Right ventricle myocardium superior (tissue), 1 donor: Measurements from ENCODE around the gene TNFAIP8. TPM values are rescaled to one million over a fixed set of nuclear protein-coding genes. Genes with fewer than 3 reads are reported as not detected.

Experiments used
- ATAC-seq: fragments of 200-7000 bp; cut with Tn5 transposase; one replicate; pipeline ENCODE4 v1.9.1; 2020; ENCODE audit warnings: mild to moderate bottlenecking; ENCODE audit not compliant: poor library complexity
- DNase-seq: peaks from one replicate; pipeline ENCODE4 v3.0.0-alpha.2; 2020
- intact Hi-C: fragments of 100-400 bp; cut with DNase I; formaldehyde crosslinking; loops from one replicate; pipeline ENCODE4 v1.11.2; 2022
- long read RNA-seq: library from polyadenylated mRNA; unstranded; transcript quantifications from one replicate; pipeline ENCODE4 v2.0.0, GENCODE V29; 2021
- total RNA-seq: library from RNA; stranded (reverse); fragmentation: NEBNext Ultra II Directional; extraction: Animal tissue kit (Norgen Biotek cat#: 25700); gene quantifications from one replicate; pipeline ENCODE4 v1.2.1, GENCODE V29; 2021
- donor health status: DM: no; HTN: yes; CAD: no; lungs with severe emphysema.

TNFAIP8 gene
- 13.6 TPM for total RNA-seq
- long read RNA-seq, full-length matches to known transcripts = 22 of 24 reads
- long read RNA-seq, partial matches to known transcripts = 1 of 24 reads
- long read RNA-seq, other reads (novel, unspliced or antisense) = 1 of 24 reads

DNA sequence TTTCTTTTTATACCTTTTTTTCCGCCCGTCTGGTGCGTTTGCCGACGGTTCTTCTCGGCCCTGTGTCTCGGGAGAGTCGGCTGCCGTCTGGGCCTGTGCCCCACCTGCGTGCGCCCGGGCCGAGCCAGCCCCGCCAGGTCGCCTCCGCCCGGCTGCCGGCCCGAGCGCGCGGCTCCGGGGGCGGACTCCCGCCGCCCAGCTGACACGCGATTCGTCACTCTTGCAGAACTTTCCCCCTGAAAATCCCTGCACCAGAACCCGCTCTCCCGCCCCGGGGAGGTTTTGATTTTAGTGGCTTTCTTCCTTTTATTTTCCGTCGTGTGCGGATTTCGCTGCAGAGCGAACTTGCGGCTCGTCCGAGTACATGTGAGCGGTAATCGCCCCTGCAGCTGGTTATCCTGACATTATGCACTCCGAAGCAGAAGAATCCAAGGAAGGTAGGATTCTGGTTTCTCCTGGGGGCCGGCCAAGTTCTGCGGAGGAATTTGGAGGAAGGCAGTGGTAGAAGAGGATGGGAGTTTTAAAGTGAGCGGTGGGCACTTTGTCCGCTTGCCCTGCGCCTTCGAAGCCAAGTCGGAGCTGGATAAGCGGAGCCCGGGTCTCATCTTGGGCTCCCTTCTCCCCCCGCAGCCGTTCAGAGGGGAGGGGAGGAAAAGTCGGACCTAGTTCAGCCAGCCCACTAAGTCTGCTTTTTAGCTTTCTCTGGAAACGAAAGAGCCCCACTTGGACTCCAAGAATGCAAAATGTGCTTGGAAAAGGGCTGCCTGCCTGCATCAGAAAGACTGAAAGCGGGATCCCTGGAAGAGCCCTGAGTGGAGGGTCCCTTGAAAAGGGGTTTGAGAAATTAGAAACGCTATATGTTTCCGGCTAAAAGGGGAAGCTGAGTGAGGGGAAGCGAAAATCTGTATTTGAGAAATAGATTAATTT, at the start of gene TNFAIP8:
Gene TNFAIP8, plus strand, starts transcription at position 335 of the 927 bp plus-strand sequence. Its CDS starts 72 bp downstream, at position 407.
- intact Hi-C loops = no loop called here
- DNase-seq (peak; percentile 71), ATAC-seq (peak; percentile 91)

- ATAC-seq (no peak), DNase-seq (no peak)
- intact Hi-C loops = no loop called here
Measured at GRCh38 chr5:119307170-119307569, 48.6 kb upstream of the TNFAIP8 start.

DNA sequence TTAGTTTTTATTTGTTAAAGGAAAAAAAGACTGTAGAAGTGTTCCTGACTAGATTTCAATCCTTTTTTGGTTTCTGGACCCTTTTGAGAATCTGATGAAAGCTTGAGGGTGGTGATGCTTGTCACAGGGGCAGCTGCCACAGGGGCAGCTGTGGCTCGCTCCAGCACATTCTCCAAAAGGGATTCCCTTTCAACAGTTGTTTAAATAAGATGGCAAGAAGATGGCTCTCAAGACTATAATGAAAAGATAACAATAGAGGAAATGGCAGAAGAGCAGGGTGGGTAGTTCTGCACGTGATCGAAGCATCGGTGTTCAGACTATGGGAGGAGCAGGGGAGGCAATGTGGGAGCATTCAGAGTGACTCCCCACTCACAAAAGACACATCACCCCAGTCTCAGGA, 46.5 kb upstream of the TNFAIP8 start:
- DNase-seq = no peak
- no peak for ATAC-seq
- intact Hi-C loops = no loop called here

DNA sequence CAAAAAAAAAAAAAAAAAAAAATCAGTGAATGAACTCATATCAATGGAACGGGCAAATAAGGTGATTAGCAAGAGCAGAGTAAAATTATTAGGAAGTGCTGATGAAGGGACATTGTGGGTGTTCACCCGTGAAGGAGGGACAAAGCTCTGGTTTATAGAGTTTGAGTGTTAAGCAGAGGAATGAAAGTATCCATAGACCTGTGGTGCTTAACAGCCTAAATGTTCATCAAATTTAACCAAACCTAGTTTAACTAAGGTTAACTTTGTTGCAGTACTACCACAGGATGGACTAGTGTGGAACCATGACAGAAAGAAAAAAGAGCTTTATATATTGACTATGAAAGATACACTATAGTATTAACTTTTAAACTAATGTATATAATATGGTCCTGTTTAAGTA, 44.1 kb upstream of the TNFAIP8 start:
- DNase-seq (no peak), ATAC-seq (no peak)
- intact Hi-C loops = no loop called here

DNA sequence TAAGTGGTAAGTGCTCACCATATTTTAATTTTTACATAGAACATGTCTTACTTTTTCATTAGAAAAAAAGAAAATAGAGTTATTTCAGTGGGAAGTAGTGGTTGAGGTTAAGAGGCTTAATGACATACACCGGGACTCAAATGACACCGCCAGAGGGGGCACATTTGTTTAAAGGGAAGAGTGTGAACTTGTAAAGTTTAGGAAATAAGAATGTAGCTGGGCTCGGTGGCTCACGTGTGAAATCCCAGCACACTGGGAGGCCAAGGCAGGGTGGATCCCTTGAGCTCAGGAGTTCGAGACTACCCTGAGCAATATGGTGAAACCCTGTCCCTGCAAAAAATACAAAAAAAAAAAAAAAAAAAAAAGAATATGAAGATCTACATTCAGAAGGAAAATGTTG, 43.4 kb upstream of the TNFAIP8 start:
- intact Hi-C loops = no loop called here
- DNase-seq (no peak), ATAC-seq (no peak)

- DNase-seq = no peak
- intact Hi-C loops = no loop called here
- no peak for ATAC-seq
Measured at GRCh38 chr5:119313197-119313596, 42.6 kb upstream of the TNFAIP8 start.

DNA sequence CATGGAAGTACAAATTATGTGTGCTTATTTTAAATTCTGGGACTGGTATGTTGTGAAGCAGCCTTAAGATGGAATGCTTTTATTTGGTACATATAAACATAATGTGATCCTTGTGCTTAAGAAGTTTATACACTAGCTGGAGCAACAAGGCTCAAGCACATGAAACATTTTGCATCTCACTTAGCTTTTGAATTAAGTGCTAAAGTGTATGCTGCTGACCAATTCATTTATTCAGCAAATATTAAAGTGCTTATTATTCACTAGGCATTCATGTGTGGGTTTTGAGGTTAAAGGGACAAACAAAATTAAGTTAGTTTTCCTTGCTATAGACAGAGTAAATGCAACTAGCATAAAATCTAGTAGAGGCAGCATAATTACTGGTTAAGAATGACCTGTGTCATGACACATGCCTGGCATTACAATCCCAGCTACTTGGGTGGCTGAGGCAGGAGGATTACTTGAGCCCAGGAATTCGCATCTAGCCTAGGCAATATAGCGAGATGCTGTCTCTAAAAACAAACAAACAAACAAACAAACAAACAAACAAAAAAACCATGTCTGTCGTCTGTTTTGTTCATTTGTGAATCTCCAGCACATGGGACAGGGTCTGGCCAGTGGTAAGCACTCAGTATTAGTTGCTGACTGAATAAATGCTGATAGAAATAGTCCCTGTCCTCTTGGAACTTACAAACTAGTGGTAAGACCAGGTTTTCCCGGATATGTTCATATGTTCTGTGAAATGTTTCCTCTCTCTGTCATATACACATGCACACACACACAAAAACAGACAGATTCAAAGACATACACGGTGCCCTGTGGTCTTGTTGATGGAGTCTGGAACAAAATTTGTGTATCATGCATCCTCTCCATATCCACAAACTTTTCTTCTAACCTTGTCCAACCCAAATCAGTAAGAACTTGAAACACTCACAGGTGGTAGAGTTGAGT, 41.9 kb upstream of the TNFAIP8 start:
- DNase-seq (no peak), ATAC-seq (no peak)
- intact Hi-C loops = no loop called here

GRCh38 chr5:119315516-119315949, 40.3 kb upstream of the TNFAIP8 start:
- intact Hi-C loops = loop anchor here (5.0 kb wide), 1 partner anchor 97 kb away; no protein-coding TSS in a partner anchor
- peak; percentile 88 for ATAC-seq
- no peak for DNase-seq

DNA sequence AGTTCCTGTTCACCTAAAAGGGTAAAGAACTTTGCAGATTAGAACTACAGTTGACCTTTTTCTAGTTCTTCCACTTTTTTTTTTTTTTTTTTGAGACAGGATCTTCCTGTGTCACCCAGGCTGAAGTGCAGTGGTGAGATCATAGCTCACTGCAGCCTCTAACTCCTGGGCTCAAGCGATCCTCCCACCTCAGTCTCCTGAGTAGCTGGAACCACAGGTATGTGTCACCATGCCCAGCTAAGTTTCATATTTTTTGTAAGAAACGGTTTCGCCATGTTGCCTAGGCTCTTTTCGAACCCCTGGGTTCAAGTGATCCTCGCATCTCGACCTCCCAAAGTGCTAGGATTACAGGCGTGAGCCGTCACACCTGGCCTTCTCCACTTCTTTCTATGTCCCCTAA, 39.7 kb upstream of the TNFAIP8 start:
- no peak for ATAC-seq
- intact Hi-C loops = loop anchor here (5.0 kb wide), 1 partner anchor 96 kb away; no protein-coding TSS in a partner anchor
- DNase-seq = no peak

DNA sequence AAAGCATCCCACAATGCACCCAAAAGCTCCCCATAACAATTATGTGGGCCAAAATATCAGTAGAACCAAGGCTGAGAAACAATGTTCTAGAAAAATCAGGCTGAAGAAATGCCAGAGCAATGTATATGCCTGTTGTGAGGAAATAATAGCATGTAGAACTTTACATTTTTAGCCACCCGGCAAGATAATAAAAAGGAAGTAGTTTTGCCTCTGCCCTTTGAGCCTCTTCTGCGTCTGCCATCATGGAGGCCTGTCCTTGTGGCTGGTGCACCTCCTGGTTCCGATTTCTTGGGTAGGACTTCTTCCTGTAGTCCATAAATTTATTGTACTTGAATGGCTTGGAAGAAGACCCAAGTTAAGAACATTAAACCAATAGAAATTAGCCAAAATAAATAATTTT, 38.9 kb upstream of the TNFAIP8 start:
- no peak for DNase-seq
- intact Hi-C loops = loop anchor here (5.0 kb wide), 1 partner anchor 95 kb away; no protein-coding TSS in a partner anchor

DNA sequence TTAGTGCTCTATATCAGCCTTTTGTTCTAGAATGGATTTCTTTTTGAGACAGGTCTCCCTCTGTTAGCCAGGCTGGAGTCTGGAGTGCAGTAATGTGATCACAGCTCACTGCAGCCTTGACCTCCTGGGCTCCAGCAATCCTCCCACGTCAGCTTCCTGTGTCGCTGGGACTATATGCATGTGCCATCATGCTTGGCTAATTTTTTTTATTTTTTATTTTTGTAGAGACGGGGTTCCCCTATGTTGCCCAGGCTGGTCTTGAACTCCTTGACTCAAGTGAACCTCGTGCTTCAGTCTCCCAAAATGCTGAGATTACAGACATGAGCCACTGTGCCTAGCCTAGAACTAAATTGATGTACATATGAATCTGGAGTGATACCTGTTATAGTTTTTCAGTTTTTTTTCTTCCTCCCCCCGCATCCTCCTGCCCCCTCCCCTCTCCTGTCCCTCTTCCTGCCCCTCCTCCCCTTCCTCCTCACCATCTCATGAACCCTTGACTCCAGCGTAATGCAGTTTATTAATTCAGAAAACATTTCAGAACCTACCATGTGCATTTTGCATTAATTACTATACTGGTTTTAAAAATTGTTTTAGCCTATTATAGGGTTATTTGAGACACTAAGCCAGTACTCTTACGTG, 37.4 kb upstream of the TNFAIP8 start:
- intact Hi-C loops = loop anchor here (5.0 kb wide), 1 partner anchor 94 kb away; no protein-coding TSS in a partner anchor
- DNase-seq (no peak), ATAC-seq (no peak)

More for the DNA sequence above, 38.9 kb upstream of the TNFAIP8 start:
- no peak for ATAC-seq

- ATAC-seq (no peak), DNase-seq (no peak)
- intact Hi-C loops = loop anchor here (5.0 kb wide), 1 partner anchor 93 kb away; no protein-coding TSS in a partner anchor
Measured at GRCh38 chr5:119319401-119319800, 36.4 kb upstream of the TNFAIP8 start.

DNA sequence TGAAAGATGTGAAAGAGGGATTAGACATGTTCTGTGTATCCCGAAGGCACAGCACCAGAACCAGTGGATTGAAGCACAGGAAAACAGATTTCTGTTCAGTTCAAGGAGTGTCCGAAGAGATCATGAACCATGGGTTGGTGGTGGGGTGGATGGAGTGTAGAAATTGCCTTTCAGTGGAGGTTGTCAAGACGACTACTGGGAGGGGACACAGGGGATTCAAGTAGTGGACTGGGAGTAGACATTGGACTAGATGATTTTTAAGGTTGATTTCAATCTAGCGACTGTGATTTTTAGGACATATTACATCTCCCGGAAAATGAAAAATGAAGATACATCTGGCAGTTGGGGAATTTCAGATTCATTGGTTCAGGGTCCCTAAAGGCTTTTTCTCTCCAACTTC, 35.9 kb upstream of the TNFAIP8 start:
- DNase-seq = no peak
- intact Hi-C loops = loop anchor here (5.0 kb wide), 2 partner anchors 53 to 92 kb away; no protein-coding TSS in a partner anchor
- no peak for ATAC-seq

GRCh38 chr5:119321569-119322311, 34.1 kb upstream of the TNFAIP8 start:
- ATAC-seq = no peak
- intact Hi-C loops = loop anchor here (5.0 kb wide), 1 partner anchor 54 kb away; no protein-coding TSS in a partner anchor
- DNase-seq = no peak

DNA sequence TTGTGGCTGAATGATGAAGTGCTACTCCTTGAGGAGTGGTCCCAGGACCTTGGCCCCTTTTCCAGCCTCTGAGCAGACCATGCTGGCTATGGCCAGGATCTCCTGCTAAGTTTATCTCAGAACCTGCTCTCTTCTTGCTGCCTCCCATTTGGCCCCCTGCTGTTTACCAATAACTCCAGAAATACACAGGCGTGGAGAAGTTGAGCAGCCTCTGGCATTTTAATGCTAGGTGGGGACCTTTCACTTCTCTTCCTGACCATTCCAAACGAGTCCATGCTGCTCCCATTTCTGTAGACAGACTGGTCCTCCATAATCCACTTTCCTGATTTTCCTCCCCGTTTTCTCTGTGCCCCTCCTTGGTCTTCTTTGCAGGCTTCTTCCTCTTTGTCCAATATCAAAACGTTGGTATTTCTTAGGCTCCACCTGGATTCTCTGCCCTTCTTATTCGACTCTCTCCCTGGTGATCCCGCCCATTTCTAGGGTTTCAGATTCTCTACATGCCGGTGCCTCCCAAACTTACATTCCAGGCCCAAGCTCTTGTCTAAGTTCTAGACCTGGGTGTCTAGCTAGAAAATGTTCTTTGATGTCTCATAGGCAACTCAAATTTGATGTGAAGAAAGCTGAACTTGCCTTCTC, 33.4 kb upstream of the TNFAIP8 start:
- ATAC-seq (no peak), DNase-seq (no peak)
- intact Hi-C loops = loop anchor here (5.0 kb wide), 1 partner anchor 55 kb away; no protein-coding TSS in a partner anchor

GRCh38 chr5:119322948-119323537, 32.8 kb upstream of the TNFAIP8 start:
- intact Hi-C loops = loop anchor here (5.0 kb wide), 1 partner anchor 56 kb away; no protein-coding TSS in a partner anchor
- ATAC-seq = no peak
- no peak for DNase-seq
